Measurements from ENCODE around the gene SEM1.
"Not testable (repeated sequence)": the region's sequence is repeated elsewhere in the genome, so short reads cannot be mapped to it uniquely, and the experiment has no call there.

The SEM1 gene

GRCh38 chr7:96709381-96710228, at the start of gene SEM1:
Gene SEM1, minus strand, starts transcription at chr7:96709846. Its CDS starts 83 bp downstream, at chr7:96709763.
- Mint-ChIP-seq H3K9me3 (no peaks in the 10 kb centered on the region), H3K27me3 (no peaks in the 10 kb centered on the region), H3K4me3 (peak within 1 kb of the TSS; percentile 93), H3K4me1 (peaks cover 23% of the 10 kb centered on the region), H3K27ac (ENCODE audit: low read depth) (peak within 1 kb of the TSS; percentile 92), H3K36me3 (ENCODE audit: insufficient read depth) (peaks cover 14% of the 10 kb centered on the region)
- ATAC-seq (replicated peaks; ENCODE audit: extremely low read depth, poor library complexity, severe bottlenecking) (peak; percentile 86), DNase-seq (ENCODE audit: low spot score in 2 of 2) (peak; percentile 30 to 32)

- H3K4me1 Mint-ChIP-seq; H3K9me3 Mint-ChIP-seq; DNase-seq (ENCODE audit: low spot score in 2 of 2); H3K27ac Mint-ChIP-seq (ENCODE audit: low read depth); H3K4me3 Mint-ChIP-seq; H3K36me3 Mint-ChIP-seq (ENCODE audit: insufficient read depth); ATAC-seq (replicated peaks; ENCODE audit: extremely low read depth, poor library complexity, severe bottlenecking): not testable (repeated sequence)
- H3K27me3 Mint-ChIP-seq, result peaks cover 71% of the 10 kb centered on the region
Observed at GRCh38 chr7:96757880-96758279, 48.2 kb upstream of the SEM1 start.

GRCh38 chr7:96747418-96747940, 37.8 kb upstream of the SEM1 start:
- Mint-ChIP-seq H3K27ac (ENCODE audit: low read depth) (no peak overlapping the region), H3K4me1 (no peaks in the 10 kb centered on the region), H3K27me3 (peaks cover 12% of the 10 kb centered on the region), H3K36me3 (ENCODE audit: insufficient read depth) (no peaks in the 10 kb centered on the region), H3K4me3 (no peak overlapping the region), H3K9me3 (peaks cover 5% of the 10 kb centered on the region)
- no peak for ATAC-seq (replicated peaks; ENCODE audit: extremely low read depth, poor library complexity, severe bottlenecking)
- no peak for DNase-seq (ENCODE audit: low spot score in 2 of 2)

- H3K4me3 Mint-ChIP-seq, result no peak overlapping the region
- peaks cover 29% of the 10 kb centered on the region for H3K27me3 Mint-ChIP-seq
- H3K4me1 Mint-ChIP-seq, result no peaks in the 10 kb centered on the region
- H3K9me3 Mint-ChIP-seq, result no peaks in the 10 kb centered on the region
- no peak for ATAC-seq (replicated peaks; ENCODE audit: extremely low read depth, poor library complexity, severe bottlenecking)
- no peak for DNase-seq (ENCODE audit: low spot score in 2 of 2)
- H3K36me3 Mint-ChIP-seq (ENCODE audit: insufficient read depth), result no peaks in the 10 kb centered on the region
- no peak overlapping the region for H3K27ac Mint-ChIP-seq (ENCODE audit: low read depth)
Observed at GRCh38 chr7:96740130-96740529, 30.5 kb upstream of the SEM1 start.

- Mint-ChIP-seq H3K4me1 (no peaks in the 10 kb centered on the region), H3K9me3 (no peaks in the 10 kb centered on the region), H3K4me3 (no peak overlapping the region), H3K27ac (ENCODE audit: low read depth) (no peak overlapping the region), H3K27me3 (peaks cover 26% of the 10 kb centered on the region), H3K36me3 (ENCODE audit: insufficient read depth) (no peaks in the 10 kb centered on the region)
- ATAC-seq (replicated peaks; ENCODE audit: extremely low read depth, poor library complexity, severe bottlenecking) (no peak), DNase-seq (ENCODE audit: low spot score in 2 of 2) (no peak)
Observed at GRCh38 chr7:96739609-96740008, 30.0 kb upstream of the SEM1 start.

- Mint-ChIP-seq H3K27ac (ENCODE audit: low read depth) (no peak overlapping the region), H3K4me3 (no peak overlapping the region), H3K27me3 (peaks cover 26% of the 10 kb centered on the region), H3K9me3 (no peaks in the 10 kb centered on the region), H3K36me3 (ENCODE audit: insufficient read depth) (no peaks in the 10 kb centered on the region), H3K4me1 (no peaks in the 10 kb centered on the region)
- DNase-seq (ENCODE audit: low spot score in 2 of 2) (no peak), ATAC-seq (replicated peaks; ENCODE audit: extremely low read depth, poor library complexity, severe bottlenecking) (no peak)
Observed at GRCh38 chr7:96739167-96739566, 29.5 kb upstream of the SEM1 start.

GRCh38 chr7:96738705-96739104, 29.1 kb upstream of the SEM1 start:
- no peak for ATAC-seq (replicated peaks; ENCODE audit: extremely low read depth, poor library complexity, severe bottlenecking)
- no peaks in the 10 kb centered on the region for H3K4me1 Mint-ChIP-seq
- H3K36me3 Mint-ChIP-seq (ENCODE audit: insufficient read depth), result no peaks in the 10 kb centered on the region
- no peak overlapping the region for H3K4me3 Mint-ChIP-seq
- no peaks in the 10 kb centered on the region for H3K9me3 Mint-ChIP-seq
- no peak for DNase-seq (ENCODE audit: low spot score in 2 of 2)
- peaks cover 26% of the 10 kb centered on the region for H3K27me3 Mint-ChIP-seq
- H3K27ac Mint-ChIP-seq (ENCODE audit: low read depth), result no peak overlapping the region

GRCh38 chr7:96737545-96738050, 28.0 kb upstream of the SEM1 start:
- Mint-ChIP-seq H3K27me3 (peaks cover 26% of the 10 kb centered on the region), H3K36me3 (ENCODE audit: insufficient read depth) (no peaks in the 10 kb centered on the region), H3K27ac (ENCODE audit: low read depth) (no peak overlapping the region), H3K9me3 (no peaks in the 10 kb centered on the region), H3K4me1 (no peaks in the 10 kb centered on the region), H3K4me3 (no peak overlapping the region)
- ATAC-seq (replicated peaks; ENCODE audit: extremely low read depth, poor library complexity, severe bottlenecking), result no peak
- DNase-seq (ENCODE audit: low spot score in 2 of 2), result no peak

GRCh38 chr7:96734343-96734742, 24.7 kb upstream of the SEM1 start:
- H3K27ac Mint-ChIP-seq (ENCODE audit: low read depth), result no peak overlapping the region
- no peaks in the 10 kb centered on the region for H3K9me3 Mint-ChIP-seq
- no peaks in the 10 kb centered on the region for H3K4me1 Mint-ChIP-seq
- no peaks in the 10 kb centered on the region for H3K27me3 Mint-ChIP-seq
- H3K4me3 Mint-ChIP-seq, result no peak overlapping the region
- DNase-seq (ENCODE audit: low spot score in 2 of 2) (no peak), ATAC-seq (replicated peaks; ENCODE audit: extremely low read depth, poor library complexity, severe bottlenecking) (no peak)
- no peaks in the 10 kb centered on the region for H3K36me3 Mint-ChIP-seq (ENCODE audit: insufficient read depth)

GRCh38 chr7:96729820-96730219, 20.2 kb upstream of the SEM1 start:
- no peaks in the 10 kb centered on the region for H3K27me3 Mint-ChIP-seq
- no peak overlapping the region for H3K27ac Mint-ChIP-seq (ENCODE audit: low read depth)
- ATAC-seq (replicated peaks; ENCODE audit: extremely low read depth, poor library complexity, severe bottlenecking) (no peak), DNase-seq (ENCODE audit: low spot score in 2 of 2) (no peak)
- no peaks in the 10 kb centered on the region for H3K36me3 Mint-ChIP-seq (ENCODE audit: insufficient read depth)
- no peaks in the 10 kb centered on the region for H3K4me1 Mint-ChIP-seq
- H3K4me3 Mint-ChIP-seq, result no peak overlapping the region
- no peaks in the 10 kb centered on the region for H3K9me3 Mint-ChIP-seq

GRCh38 chr7:96728139-96728538, 18.5 kb upstream of the SEM1 start:
- DNase-seq (ENCODE audit: low spot score in 2 of 2), result no peak
- no peak overlapping the region for H3K27ac Mint-ChIP-seq (ENCODE audit: low read depth)
- ATAC-seq (replicated peaks; ENCODE audit: extremely low read depth, poor library complexity, severe bottlenecking), result no peak
- no peak overlapping the region for H3K4me3 Mint-ChIP-seq
- H3K9me3 Mint-ChIP-seq, result no peaks in the 10 kb centered on the region
- no peaks in the 10 kb centered on the region for H3K4me1 Mint-ChIP-seq
- H3K36me3 Mint-ChIP-seq (ENCODE audit: insufficient read depth), result no peaks in the 10 kb centered on the region
- peaks cover 3% of the 10 kb centered on the region for H3K27me3 Mint-ChIP-seq

GRCh38 chr7:96727534-96728088, 18.0 kb upstream of the SEM1 start:
- DNase-seq (ENCODE audit: low spot score in 2 of 2) (no peak), ATAC-seq (replicated peaks; ENCODE audit: extremely low read depth, poor library complexity, severe bottlenecking) (no peak)
- Mint-ChIP-seq H3K27me3 (peaks cover 9% of the 10 kb centered on the region), H3K4me3 (no peak overlapping the region), H3K36me3 (ENCODE audit: insufficient read depth) (no peaks in the 10 kb centered on the region), H3K9me3 (no peaks in the 10 kb centered on the region), H3K27ac (ENCODE audit: low read depth) (no peak overlapping the region), H3K4me1 (no peaks in the 10 kb centered on the region)

GRCh38 chr7:96723622-96724021, 14.0 kb upstream of the SEM1 start:
- Mint-ChIP-seq H3K27me3 (peaks cover 47% of the 10 kb centered on the region), H3K4me1 (no peaks in the 10 kb centered on the region), H3K4me3 (no peak overlapping the region), H3K36me3 (ENCODE audit: insufficient read depth) (peaks cover 2% of the 10 kb centered on the region), H3K27ac (ENCODE audit: low read depth) (no peak overlapping the region), H3K9me3 (no peaks in the 10 kb centered on the region)
- DNase-seq (ENCODE audit: low spot score in 2 of 2) (no peak), ATAC-seq (replicated peaks; ENCODE audit: extremely low read depth, poor library complexity, severe bottlenecking) (no peak)

Data from central memory CD8-positive, alpha-beta T cell (primary cell).